DMS79 treated with DMSO at 0.1 percent for 48 hours (cell line): ENCODE measurements around the gene WNT3.
"Not testable (repeated sequence)": the region's sequence is repeated elsewhere in the genome, so short reads cannot be mapped to it uniquely, and the experiment has no call there.

Experiments
- DNase-seq: peaks from one replicate; lab custom pipeline; 2025; lab: John Stamatoyannopoulos, UW

Gene WNT3

DNA sequence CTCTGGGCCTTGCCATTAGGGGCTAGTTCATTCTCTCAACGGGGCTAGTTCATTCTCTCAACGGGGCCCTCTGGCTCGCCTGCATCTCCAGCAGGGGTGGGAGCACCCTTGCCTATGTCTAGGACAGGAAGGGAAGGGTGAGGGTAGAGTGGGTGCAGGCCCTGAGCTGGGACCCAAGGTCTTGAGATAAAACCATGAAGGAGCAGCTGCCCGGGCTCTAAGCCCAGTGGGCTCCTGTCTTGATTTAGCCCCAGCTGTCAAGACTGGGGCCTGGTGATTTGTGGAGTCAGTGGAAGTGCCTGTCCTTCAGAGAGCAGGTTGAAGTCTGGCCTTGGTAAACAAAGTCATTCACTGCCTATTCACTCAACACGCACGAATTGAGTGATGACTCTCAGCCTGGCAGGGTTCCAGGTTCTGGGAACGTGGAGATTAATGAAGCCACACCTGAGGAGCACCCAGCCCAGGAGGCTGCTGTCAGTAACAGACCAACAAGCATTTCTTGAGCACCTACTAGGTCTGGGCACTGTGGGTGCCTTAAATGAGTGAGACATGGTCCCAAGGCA lies 35.4 kb downstream of the WNT3 start:
- no peak for DNase-seq

GRCh38 chr17:46782250-46782953 lies 36.1 kb downstream of the WNT3 start:
- DNase-seq = no peak

GRCh38 chr17:46780003-46780373 lies 38.5 kb downstream of the WNT3 start:
- DNase-seq = no peak

- no peak for DNase-seq
Observed at GRCh38 chr17:46777943-46778915, 40.3 kb downstream of the WNT3 start.

GRCh38 chr17:46776298-46777005 lies 42.0 kb downstream of the WNT3 start:
- no peak for DNase-seq

DNA sequence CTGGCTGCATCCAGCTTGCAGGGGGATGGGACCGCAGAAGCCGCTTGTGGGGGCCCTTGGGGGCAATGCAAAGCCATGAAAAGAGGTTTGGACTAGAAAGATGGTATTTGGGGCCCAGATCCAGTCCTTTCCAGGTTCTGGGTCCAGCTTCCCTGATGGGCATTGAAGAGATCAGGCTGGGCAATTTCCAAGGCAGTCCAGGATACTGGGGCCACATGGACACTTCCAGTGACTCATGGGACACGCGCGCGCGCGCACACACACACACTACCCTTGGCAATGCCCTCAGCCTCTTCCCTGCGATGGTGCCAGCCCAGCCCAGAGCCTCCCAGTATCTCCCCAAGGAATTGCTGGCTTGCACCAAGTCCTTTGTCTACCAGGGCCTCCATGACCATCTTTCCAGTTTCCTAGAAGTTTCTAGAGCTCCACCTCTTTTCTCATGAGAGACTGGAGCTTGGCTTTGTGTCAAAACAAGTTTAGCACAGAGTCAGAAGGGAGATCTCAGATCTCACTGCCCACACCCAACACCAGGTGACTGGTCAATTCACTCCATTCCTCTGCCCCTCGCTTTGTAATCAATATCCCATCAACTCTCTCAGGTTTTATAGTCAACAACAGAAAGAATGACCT lies 44.3 kb downstream of the WNT3 start:
- no peak for DNase-seq

DNA sequence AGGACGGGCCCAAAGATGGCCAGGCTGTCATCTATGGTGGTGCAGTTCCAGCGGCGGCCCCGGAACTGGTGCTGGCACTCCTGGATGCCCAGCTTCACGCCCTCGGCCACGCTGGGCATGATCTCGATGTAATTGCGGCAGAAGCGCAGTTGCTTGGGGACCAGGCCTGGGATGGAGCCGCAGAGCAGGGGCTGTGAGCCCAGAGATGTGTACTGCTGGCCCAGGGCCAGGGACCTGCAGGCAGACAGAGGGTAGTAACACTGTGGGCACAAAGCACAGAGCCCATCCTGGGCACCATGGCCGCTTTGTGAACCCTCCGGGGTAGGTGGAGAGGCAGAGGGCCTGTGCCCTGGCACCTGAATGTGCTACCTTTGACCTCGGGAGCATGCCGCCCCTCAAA lies 44.8 kb downstream of the WNT3 start:
- DNase-seq = no peak

GRCh38 chr17:46773221-46773605 lies 45.3 kb downstream of the WNT3 start:
- no peak for DNase-seq

DNA sequence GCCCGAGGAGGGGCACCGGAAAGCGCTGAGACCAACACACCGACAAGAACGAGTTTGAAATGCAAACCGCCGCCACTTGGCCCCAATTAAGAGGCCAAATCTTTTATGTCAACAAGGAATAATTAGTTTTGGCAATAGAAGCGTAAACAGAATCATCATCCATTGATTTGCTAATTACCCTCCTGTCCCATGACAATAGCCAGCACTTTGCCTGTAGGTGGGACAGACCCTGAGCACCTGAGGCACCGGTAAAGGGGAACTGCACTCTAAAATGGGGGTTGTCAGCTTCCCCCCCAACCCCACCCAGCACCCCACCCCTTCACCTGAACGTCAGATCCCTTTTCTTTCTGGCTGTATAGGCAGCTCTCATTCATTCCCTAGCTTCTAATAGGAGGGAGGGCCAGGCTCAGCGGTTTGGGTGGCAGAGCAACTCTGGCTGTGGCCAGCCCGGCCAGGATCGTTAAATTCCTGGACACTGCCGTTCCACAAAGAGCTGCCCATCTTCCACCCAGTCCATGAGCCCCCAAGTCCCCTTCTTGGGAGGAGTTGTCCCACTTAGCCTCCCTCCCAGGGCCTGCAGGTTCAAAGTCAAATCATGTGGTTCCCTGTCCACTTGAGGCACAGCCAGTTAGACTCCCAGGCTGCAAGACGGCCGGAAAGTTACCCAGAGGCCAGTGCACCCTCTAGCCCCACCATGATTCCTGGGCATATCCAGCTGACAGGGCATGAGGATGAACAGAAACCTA lies 45.8 kb downstream of the WNT3 start:
- DNase-seq = no peak

DNA sequence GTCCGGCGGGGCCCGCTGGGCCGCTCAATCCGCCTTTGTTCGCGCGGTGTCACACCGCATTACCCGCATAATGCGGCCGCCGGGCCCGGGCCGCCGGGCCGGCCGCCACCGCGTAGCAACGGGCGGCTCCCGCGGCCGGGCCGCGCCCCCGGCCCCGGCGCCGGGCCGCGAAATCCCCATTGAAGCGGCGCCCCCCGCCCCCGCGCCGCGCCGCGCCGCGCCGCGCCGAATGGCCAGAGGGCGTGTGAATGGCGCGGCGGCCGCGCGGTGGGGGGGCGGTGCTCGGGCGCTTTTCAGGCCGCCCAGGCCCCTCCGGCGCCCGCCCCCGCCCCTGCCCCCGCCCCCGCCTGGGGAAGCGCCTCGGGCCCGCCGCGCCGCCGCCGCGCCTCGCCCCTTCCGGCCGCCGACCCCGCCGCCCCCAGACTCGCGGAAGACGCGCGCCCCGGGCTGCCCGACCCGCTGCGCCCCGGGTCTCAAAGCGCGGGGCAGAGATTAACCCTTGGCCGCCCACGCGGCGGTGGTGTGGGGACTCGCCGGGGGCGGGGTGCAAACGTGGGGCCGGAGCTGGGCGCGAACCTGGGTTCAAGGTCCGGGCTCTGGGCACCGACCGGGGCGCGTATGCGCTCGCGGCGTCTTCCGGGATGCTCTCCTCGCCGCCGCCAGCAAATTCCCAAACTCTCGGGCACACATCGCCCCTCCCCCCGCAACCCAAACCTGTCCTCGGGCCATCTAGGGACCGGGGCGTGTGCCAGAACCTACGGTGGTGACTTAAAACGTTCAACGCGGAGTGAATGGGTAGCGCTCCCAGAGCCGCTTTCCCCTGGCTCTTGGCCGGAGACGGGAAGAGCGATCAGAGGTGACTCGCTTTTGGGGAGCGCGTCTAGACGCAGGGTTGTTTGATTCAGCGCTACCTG lies 46.7 kb downstream of the WNT3 start:
- DNase-seq = peak; percentile 32

DNA sequence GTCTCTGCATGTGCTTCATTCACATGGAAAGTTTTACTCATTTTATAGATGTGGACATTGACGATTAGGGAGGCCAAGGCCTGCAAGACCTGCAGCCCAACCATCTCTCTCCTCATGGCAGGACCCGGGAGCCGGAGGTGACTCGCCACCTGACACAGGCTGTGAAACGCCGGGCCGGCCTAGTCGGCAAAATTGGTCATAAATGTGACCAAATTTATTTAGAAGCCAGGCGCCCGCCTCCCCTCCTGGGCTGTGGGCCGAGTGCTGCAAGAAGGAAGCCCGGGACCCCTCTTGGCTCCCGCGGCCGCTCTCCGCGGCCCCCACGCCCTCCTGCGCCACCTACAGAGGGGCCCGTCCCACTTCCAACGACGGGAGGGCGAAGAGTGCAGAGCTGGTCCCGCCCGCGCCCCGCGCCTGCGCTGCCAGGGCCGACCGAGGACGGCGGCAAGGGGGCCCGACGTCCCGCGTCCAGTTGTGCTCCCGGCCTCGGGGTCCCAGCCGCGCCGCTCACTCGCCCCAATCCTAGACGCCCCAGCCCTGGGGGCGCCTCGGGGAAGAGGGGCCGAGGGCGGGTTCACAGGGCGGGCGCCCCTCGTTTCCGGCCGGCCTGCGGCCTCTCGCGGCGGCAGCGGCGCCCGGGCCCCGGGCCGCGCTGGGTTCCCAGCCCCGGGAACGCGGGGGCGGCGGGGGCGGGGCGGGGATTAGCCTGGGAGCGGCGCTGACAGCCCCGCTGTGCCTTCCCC lies 47.5 kb downstream of the WNT3 start:
- peak; percentile 40 for DNase-seq

GRCh38 chr17:46770439-46770817 lies 48.1 kb downstream of the WNT3 start:
- no peak for DNase-seq

GRCh38 chr17:46769531-46770438 lies 48.7 kb downstream of the WNT3 start:
- no peak for DNase-seq

GRCh38 chr17:46768896-46769295 lies 49.6 kb downstream of the WNT3 start:
- not testable (repeated sequence) for DNase-seq

- no peak for DNase-seq
Observed at GRCh38 chr17:46768540-46768870, 50.0 kb downstream of the WNT3 start.

GRCh38 chr17:46766493-46767491 lies 51.7 kb downstream of the WNT3 start:
- DNase-seq = no peak

DNA sequence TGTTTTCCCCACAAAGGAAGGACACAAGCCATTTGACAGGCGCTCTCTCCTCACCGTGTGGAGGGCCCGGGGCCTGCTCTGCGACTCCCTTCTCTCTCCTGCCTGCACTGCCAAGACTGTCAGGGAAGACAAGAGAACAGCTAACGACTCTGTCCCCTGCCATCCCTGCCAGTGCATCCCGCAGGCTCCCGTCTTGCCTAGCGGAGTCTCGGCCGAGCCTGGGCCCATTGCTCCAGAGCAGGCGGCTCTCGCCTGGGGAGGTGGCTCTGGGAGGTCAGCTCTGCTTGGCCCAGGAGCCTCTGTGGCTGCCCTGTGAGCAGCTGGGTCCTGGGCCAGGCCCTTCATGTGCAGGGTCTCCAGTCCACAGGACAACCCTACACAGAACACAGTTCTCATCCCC lies 53.0 kb downstream of the WNT3 start:
- DNase-seq = no peak
